Erythroblast (primary cell): ENCODE data around the gene ZNF366.

Source experiments
- GATA1 ChIP-seq: IDR thresholded peaks from 2 replicates; pipeline ENCODE4 v1.6.1; 2011; ENCODE audit warnings: low read depth, mild to moderate bottlenecking, control low read depth, low read length, moderate library complexity
- POLR2A ChIP-seq: IDR thresholded peaks from 2 replicates; pipeline ENCODE4 v1.6.1; 2011; ENCODE audit warnings: mild to moderate bottlenecking, low read length

DNA sequence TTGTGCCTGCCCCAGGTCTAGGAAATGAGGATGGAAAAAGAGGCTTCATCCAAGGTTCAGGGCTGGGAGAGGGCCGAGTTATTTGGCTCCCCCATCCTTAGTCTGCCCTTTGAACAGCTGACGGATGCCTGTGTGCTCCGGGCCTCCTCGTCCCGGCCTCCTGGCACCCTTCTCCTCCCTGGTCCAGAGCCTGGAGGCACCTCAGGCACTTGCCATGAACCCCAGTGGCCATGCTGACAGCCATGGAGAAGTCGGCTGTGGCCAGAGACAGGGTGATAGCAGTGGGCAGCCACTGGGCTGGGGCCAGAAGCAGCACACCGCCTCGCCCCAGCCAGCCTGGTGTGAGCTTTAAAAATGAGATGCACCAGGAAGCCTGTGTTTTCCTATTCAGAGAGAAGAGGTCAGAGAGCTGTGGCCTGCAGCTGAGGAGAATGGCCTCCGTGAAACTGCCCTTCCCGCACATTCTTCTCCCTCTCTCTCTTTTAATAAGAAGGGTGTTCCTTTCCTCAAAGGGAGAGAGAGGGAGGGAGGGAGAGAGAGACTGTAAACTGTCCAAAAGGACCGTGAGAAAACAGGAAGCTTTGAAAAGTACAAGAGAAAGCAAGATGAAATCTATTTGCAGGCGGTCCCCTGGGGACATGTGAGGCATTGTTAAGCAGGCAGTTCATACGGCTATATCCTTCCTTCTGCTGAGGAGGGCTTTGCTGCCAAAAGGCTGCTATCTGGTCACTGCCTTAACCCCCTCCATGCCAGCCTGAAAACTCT is 55.3 kb downstream of the ZNF366 start:
- TF ChIP-seq POLR2A (no peak), GATA1 (no peak)
